H1 (cell line): Measurements from ENCODE around the gene PGM2L1.

Experiments
- ATF2 ChIP-seq: IDR thresholded peaks from 2 replicates; pipeline ENCODE4 v1.6.1; 2012; ENCODE audit warnings: low read length, inconsistent platforms
- BRCA1 ChIP-seq: IDR thresholded peaks from 2 replicates; pipeline ENCODE4 v1.6.1; 2012; ENCODE audit warnings: low read depth, low read length, improper control_type of control experiment
- CREB1 ChIP-seq: IDR thresholded peaks from 2 replicates; pipeline ENCODE4 v1.6.1; 2012; ENCODE audit warnings: inconsistent platforms
- CTCF ChIP-seq, 3 experiments: IDR thresholded peaks; 1 replicate in 2 of 3; 2 replicates in 1 of 3; pipeline versions ENCODE4 v1.5.1 to v1.6.1; 2011; ENCODE audit warnings: low read length in 3 of 3, mild to moderate bottlenecking in 3 of 3, inconsistent platforms in 2 of 3, low read depth in 1 of 3, moderate library complexity in 1 of 3; ENCODE audit not compliant: insufficient read depth in 1 of 3; ENCODE audit errors: control extremely low read depth in 1 of 3
- GABPA ChIP-seq: IDR thresholded peaks from 2 replicates; pipeline ENCODE4 v1.6.1; 2011; ENCODE audit warnings: mild to moderate bottlenecking, low read length, moderate library complexity, borderline replicate concordance; ENCODE audit not compliant: insufficient read depth
- JUN ChIP-seq: IDR thresholded peaks from 2 replicates; pipeline ENCODE4 v1.6.1; 2011; ENCODE audit warnings: low read depth, mild to moderate bottlenecking, improper control_type of control experiment, low read length
- NRF1 ChIP-seq: IDR thresholded peaks from 2 replicates; pipeline ENCODE4 v1.6.1; 2011; ENCODE audit warnings: mild to moderate bottlenecking, low read depth, low read length, improper control_type of control experiment
- POLR2A ChIP-seq, 2 experiments: IDR thresholded peaks; 1 replicate in 1 of 2; 2 replicates in 1 of 2; pipeline ENCODE4 v1.6.1; 2011; ENCODE audit warnings: low read depth in 2 of 2, low read length in 2 of 2, mild to moderate bottlenecking in 2 of 2; ENCODE audit errors: control extremely low read depth in 1 of 2
- POLR2AphosphoS5 ChIP-seq: IDR thresholded peaks from 2 replicates; pipeline ENCODE4 v1.6.1; 2011; ENCODE audit warnings: low read depth, low read length
- RNF2 ChIP-seq: fragments of 200-900, 300-1000 bp; sonication (generic); IDR thresholded peaks from 2 replicates; pipeline ENCODE4 v1.7.1; 2016; ENCODE audit warnings: borderline replicate concordance, low read depth, mild to moderate bottlenecking, antibody characterized with exemption, low read length; ENCODE audit not compliant: poor library complexity, severe bottlenecking; ENCODE audit errors: missing control alignments
- TAF7 ChIP-seq: optimal IDR thresholded peaks from 2 replicates; pipeline ENCODE3; 2011; ENCODE audit warnings: low read depth, mild to moderate bottlenecking, inconsistent platforms, low read length, moderate library complexity, borderline replicate concordance
- TEAD4 ChIP-seq: IDR thresholded peaks from 2 replicates; pipeline ENCODE4 v1.6.1; 2012; ENCODE audit warnings: low read depth, low read length, inconsistent platforms, mixed read lengths

- no peak for TF ChIP-seq POLR2AphosphoS5
- no peak for TF ChIP-seq CTCF (IDR thresholded peaks at IDR 0.05; ENCODE audit: control extremely low read depth in 1 of 3, insufficient read depth in 1 of 3, low read depth in 1 of 3, low read length in 3 of 3)
- no peak for TF ChIP-seq TEAD4
- TF ChIP-seq POLR2A (IDR thresholded peaks at IDR 0.05; ENCODE audit: control extremely low read depth in 1 of 2, low read depth in 2 of 2, low read length in 2 of 2), result no peak
- no peak for TF ChIP-seq BRCA1
- no peak for TF ChIP-seq RNF2
- no peak for TF ChIP-seq GABPA
- TF ChIP-seq TAF7, result no peak
- TF ChIP-seq ATF2, result no peak
- no peak for TF ChIP-seq CREB1
- no peak for TF ChIP-seq JUN
- TF ChIP-seq NRF1, result no peak
Measured at GRCh38 chr11:74318241-74318932, 79.8 kb downstream of the PGM2L1 start.
